Dedifferentiated amniotic fluid mesenchymal stem cell (primary cell): ENCODE results near the gene ACVR1C.
"Not testable (repeated sequence)": the region's sequence is repeated elsewhere in the genome, so short reads cannot be mapped to it uniquely, and the experiment has no call there.

Experiments used
- DNase-seq: peaks from one replicate; pipeline ENCODE4 v3.0.0-alpha.2; 2016; ENCODE audit errors: extremely low spot score

The ACVR1C gene

DNA sequence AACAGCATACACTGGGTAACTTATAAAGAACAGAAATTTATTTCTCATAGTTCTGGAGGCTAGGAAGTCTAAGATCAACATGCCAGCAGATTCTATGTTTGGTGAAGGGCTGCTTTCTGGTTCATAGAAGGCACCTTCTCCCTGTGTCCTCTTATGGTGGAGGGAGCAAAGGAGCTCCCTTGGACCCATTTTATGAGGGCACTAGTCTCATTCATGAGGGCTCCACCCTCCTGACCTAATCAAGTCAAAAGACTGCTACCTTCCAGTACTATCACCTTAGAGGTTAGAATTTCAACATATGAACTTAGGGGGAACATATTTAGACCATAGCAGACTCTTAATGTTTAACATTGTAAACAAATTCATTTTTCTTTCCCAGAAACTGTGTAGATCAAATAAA lies 54.5 kb downstream of the ACVR1C start:
- DNase-seq = no peak

DNA sequence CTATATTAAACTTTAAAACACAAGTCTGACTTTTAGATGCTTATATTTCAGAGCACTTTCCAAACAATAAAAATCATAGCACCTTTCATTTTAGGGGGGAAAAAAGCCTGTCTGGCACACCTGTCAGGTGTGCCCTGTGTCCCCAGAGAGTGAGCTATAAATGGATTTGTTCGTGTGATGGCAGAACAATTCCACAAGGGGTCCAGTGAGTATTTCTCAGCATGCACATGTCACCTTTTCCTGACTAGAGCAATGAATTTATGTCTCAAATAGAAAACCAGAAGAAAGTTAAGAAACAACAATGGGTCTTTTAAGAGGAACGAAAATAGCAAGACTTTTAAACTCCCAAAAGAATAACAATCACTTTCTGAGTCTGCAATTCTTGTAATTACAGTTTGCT lies 55.9 kb downstream of the ACVR1C start:
- no peak for DNase-seq

DNA sequence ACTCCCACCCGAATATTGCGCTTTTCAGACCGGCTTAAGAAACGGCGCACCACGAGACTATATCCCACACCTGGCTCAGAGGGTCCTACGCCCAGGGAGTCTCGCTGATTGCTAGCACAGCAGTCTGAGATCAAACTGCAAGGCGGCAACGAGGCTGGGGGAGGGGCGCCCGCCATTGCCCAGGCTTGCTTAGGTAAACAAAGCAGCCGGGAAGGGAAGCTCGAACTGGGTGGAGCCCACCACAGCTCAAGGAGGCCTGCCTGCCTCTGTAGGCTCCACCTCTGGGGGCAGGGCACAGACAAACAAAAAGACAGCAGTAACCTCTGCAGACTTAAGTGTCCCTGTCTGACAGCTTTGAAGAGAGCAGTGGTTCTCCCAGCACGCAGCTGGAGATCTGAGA lies 62.0 kb downstream of the ACVR1C start:
- DNase-seq = not testable (repeated sequence)

DNA sequence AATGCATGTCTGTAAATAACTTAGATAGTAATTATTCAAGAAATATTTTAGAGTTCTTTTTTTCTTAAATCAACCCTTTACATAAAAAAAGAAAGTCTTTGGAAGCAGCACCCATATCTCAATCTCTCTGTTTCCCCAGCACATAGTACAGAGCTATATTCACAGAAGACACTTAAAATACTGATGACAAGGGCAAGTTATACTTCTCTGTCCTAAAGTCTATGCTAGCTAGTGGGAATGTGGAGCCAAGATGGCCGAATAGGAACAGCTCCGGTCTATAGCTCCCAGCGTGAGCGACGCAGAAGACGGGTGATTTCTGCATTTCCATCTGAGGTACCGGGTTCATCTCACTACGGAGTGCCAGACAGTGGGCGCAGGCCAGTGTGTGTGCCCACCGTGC lies 62.6 kb downstream of the ACVR1C start:
- DNase-seq = not testable (repeated sequence)

DNA sequence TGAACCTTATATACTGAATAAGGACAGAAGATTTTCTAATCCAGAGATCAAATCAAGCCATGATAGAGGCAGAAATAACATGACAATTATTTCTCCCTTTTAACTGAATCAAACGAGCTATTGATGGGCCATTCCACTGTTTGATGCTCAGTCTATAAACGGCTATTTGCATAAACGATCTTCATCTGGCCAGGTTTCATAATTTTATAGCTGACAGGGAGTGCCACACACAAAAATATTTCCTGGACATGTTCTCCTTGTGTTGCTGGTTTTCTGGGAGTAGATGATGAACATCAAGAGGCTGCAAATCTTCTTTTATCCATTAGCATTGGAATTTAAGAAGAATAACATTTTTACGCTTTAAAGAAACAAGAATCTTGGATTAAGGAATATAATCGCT lies 63.1 kb downstream of the ACVR1C start:
- no peak for DNase-seq

DNA sequence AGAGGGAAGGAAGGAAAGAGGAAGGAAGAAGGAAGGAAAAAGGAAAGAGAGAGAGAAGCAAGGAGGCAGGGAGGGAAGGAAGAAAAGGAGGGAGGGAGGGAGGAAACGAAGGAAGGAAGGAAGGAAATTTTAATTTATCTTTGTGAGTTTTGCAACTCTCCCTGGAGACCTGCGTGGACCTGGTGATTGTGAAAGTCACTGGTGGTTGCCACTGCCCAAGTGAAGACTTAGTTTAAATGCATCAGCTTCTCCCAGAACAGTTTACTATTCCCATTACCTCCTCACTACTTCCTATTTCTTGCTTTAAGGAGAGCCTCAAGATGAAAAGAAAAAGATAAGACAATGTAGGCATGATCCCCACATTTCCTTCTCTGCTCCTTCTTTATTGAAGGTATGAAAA lies 68.8 kb downstream of the ACVR1C start:
- no peak for DNase-seq

DNA sequence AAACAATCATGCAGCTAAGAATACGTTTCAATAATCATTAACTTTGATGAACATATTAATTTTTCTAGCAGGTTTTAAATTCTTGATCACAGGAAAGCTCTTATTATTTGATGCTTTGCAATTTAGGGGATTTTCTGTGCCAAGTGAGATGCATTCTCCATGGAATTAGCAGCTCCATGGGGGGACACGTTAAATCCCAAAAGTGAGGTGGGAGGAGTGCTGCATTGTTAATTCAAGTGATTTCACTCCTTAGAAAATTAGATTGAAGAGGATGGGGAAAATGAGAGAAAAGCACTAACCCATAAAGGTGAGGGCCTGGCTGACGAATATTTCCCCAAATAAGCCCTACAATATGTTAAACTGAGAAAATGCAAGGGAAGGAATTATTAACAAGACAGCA lies 69.2 kb downstream of the ACVR1C start:
- no peak for DNase-seq

DNA sequence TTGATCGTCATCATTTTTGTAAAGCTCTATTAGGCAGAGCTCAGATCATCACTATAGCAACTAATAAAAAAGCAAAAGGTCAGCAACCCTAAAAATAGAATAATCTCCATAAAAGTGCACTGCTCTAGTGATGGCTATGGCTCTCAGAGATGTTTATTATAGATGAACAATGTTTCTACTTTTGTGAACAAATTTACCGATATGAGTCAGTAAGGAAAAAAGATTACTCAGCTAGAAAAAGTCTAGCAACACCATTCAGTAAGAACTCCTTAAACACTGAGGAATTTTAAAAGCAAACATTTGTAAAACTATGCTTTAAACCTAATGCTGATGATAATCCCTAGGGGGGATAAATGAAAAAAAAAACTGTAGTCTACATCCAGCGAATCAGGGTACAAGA lies 69.6 kb downstream of the ACVR1C start:
- DNase-seq = no peak

DNA sequence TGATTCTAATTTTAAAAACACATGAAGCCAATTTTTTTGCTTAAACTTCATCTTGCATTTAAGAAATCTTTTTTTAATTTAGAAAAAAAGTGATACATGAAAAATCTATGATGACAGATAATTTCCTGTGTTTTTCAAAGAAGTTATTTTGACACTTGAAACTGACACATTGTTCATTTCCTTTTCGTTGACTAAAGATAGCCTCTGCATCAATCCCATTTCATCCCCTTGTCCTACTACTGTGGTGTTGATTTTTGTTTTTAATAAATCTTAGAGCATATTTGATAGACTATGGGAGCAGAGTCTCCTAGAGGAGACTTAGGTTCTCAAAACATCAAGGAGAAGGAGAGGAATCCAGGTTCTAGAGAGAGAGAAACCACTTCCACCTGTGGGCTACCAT lies 70.9 kb downstream of the ACVR1C start:
- no peak for DNase-seq

DNA sequence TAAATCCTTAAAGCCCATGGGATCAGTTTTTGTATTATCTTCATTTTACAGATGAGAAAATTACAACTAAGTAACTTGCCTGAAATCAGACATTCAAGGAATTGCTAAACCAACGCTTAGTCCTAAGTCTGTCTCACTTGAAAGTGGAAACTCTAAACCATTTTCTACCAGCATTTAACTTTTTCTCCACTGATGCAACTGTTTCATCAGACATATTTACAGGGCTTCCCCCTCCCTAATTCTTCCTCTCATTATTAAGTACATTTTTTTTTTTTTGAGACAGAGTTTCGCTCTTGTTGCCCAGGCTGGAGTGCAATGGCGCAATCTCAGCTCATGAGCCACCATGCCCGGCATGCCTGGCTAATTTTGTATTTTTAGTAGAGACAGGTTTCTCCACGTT lies 88.6 kb downstream of the ACVR1C start:
- no peak for DNase-seq

DNA sequence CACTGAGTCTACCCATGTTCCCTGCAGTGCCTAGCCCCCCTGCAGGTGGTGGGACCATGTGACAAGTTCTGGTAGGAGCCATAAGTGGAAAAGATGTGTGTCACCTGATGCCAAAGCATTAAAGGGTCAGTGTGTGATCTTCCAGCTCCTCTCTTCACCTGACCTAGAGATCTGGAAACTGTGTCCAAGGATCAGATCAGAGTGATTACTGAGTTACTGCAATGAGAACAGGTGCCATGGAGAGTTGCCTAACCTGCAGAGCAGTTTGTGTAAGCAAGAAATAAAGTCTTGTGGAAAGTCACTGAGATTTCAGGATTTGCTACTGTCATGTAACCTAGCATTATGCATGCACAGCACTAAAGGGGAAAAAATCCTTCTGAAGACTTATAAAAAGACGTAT lies 90.6 kb downstream of the ACVR1C start:
- DNase-seq = no peak

DNA sequence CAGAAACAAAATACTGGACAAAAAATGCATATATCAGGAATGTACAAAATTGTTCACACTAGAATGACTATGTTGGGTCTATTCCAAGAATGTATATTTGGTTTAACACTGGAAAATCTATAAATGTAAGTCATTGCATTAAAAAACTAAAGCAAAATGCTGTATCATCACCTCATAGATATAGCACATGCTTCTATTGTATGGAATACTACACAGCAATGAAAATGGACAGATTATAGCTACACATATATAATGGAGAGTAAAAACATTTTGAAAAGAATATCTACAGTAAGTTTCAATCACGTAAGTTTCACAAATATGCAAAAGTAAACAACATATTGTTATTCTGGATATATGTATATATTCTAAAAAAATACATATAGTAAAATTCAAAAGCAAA lies 91.8 kb downstream of the ACVR1C start:
- no peak for DNase-seq

DNA sequence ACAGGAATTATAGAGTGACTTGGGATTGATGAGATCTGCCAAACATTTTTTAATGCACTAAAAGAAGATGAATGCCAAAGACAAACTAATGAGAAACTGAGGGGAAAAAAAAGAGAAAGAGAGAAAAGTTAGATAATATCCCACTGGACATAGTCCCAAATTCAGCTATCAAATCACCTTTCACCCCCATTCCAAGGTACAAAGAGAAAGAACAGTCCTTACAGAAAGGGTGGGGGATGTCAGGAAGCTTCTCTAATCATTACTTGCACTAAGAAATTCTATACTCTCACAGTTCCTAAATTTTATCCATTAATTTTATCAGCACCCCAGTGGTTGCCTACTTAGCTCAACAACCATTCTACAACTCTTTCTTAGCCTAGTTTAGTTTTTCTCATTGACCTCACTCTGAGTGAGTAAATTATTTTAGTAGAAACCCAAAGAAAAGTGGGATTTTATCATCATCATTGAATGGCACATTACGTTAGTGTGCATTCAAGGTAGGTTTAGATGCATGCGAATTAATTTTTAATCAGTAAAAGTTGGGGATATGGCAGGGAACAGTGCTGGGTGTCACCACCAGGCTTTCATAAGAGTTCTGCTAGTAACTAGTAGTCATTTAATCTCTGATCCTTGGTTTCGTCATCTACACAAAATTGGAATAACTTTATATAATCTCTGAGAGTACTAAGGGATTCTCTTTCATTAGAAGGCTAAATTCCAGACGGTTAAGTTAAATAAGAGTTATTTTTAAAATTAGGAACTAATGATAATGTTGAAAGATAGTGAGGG lies 99.5 kb downstream of the ACVR1C start:
- DNase-seq = no peak

DNA sequence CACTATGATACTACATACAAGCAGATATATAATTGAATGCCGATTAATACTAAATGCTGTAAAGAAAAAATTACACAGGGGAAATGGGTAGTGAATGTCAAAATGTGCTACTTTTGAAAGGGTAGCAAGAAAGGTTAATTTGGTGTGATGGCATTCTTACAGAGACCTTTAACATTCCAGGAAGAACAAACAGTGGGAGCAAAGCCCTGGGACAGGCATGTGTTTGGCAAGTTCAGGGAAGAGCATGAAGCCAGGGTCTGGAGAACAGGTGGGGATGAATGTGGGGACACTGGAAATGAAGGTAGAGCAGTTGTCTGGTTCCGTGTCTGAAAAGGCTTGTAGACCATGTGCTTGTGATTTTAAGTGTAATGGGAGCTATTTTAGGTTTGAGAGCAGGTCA lies 102.6 kb downstream of the ACVR1C start:
- no peak for DNase-seq

DNA sequence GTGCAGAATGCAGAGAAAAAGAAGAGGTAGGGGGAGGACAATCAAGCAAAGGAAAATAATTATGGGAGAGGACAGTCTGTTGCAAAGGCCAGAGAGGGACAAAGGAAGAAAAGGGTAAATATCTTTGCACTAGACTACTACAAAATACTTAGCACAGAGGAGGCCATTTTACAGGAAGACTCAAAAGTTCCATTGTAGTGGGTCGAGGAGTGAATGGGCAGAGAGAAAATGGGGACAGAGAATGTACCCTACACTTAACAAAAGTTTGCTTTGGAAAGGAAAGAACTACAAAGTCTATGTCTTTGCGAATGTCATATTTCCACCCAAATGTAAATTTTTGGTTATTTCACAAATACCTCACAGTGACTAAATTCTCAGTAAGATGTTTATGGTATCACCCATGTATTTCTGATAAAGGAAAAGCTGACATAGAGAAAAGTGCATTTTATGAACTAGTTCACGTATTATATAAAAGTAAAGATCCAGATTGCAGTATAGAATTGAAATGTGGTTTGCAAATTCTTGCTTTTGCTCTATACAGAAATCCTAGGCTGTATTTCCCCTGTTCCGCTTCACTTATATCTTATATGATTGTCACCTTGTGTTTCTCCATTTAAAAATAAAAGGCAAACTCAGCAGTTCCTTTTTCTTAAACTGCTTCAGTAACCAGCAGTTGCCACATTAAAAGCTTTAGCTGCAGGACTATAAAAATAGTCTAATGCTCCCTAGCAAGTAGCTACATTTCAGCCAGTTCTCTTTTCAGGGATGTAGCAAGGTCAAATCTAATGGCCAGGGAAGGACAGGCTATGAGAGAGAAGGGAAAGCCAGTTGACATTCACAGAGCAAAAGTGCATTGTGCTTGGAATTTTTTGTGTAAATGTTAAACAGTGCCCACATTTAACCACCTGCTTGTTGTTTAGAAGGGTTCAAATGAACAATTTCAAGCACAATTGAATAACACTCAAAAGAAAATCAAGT lies 105.1 kb downstream of the ACVR1C start:
- no peak for DNase-seq

DNA sequence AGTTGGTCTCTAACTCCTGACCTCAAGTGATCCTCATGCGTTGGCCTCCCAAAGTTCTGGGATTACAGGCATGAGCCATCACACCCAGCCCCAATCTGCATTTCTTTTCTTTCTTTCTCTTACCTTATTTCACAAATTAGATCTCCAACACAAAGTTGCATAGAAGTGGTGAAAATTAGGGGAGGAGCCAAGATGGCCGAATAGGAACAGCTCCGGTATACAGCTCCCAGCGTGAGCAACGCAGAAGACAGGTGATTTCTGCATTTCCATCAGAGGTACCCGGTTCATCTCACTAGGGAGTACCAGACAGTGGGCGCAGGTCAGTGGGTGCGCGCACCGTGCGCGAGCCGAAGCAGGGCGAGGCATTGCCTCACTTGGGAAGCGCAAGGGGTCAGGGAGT lies 113.7 kb downstream of the ACVR1C start:
- DNase-seq = not testable (repeated sequence)

DNA sequence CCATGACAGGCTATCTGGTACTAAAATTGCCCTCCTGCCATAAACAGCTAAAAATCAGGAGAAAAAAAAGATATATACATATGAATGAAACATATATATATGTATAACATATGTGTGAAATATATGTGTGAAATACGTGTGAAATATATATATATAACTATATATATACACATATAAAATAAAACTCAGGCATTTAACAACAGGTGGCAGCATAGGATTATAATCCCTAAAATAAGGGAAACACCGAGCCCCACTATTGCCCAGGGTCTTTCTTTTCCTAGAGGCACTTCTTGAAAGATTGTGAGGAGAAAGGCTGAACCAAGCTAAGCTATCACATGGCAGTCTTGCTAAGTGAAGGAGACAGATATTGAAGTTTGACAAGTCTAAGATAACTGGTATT lies 118.9 kb downstream of the ACVR1C start:
- no peak for DNase-seq

DNA sequence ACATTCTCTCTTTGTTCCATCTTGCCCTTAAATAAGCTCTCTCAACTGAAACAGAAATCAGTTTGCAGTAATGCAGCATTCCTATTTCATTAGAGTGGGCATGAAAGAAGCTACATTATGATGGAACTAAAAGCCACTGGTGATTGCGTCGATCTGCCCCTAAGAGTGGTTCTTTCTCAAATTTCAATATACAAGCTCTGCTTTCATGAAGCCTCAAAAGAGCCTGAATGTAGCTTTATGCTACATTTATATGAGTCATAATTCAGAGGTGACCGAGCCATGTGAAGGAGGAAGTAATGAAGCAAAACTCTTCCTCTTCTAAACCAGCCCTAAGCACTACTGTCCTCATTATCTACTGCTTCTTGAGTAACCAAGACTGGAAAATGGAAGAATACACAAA lies 120.0 kb downstream of the ACVR1C start:
- no peak for DNase-seq

DNA sequence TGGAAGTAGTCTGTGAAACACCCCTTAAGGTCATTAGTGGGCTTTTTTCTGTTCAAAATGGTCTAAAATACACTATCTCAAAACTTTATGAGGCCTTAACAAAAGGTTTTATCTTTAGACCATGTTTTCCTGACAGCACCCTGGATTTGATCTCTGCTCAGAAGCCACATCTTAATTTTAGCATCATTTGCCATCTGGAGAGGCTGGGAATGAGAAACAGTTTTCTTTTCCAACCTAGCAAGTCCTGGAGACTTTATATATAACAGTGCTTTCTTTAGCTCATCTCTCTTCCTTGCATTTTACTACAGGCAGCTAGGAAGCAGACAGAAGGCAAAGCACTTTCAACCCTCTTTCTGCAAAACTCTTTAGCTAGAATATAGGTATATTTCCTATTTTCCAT lies 122.1 kb downstream of the ACVR1C start:
- no peak for DNase-seq

DNA sequence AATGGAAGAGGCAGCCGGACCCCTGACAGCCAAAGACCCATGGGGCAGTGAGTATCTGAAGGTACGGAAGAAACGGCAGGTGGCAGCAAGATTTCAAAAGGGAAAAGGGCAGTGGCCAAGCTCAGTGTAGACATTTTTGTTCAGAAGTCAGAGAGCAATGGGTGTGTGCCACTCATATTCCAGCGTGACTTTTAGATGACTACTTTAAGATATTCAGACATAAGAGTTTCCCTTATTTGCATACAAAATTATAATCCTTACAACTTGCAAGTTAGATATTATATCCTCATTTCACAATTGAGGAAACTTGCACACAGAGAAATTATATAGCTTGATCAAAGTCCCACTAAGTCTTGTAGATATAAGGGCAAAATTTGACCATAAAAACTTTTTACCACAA lies 124.0 kb downstream of the ACVR1C start:
- no peak for DNase-seq

DNA sequence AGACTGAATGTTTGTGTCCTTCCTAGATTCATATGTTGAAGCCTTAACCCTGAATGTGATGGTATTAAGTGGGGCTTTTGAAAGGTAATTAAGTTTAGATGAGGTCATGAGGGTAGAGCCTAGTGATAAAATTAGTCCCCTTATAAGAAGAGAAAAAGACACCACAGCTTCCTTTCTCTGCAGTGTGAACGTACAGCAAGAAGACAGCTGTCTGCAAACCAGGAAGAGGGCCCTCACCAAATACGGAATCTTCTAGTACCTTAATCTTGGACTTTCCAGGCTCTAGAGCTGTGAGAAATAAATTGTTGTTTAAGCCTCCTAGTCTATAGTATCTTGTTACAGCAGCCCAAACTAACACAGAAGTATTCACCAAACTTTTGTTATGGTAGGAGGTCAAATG lies 127.6 kb downstream of the ACVR1C start:
- no peak for DNase-seq

DNA sequence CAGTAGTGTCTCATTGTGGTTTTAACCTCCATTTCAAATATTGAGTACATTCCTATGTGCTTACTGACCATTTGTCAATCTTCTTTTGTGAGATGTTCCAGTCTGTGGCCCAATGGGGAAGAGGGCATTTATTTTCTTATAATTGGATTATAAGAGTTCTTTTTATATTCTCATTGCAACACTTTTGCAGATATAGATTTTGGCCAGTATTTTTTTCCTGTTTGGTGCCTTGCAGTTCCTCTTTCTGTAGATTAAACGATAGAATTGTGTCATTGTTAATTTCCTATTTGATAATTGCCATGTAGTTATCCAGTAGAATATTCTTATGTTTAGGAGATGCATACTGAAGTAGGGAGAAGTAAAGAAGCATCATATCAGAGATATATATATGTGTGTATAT lies 128.3 kb downstream of the ACVR1C start:
- no peak for DNase-seq

DNA sequence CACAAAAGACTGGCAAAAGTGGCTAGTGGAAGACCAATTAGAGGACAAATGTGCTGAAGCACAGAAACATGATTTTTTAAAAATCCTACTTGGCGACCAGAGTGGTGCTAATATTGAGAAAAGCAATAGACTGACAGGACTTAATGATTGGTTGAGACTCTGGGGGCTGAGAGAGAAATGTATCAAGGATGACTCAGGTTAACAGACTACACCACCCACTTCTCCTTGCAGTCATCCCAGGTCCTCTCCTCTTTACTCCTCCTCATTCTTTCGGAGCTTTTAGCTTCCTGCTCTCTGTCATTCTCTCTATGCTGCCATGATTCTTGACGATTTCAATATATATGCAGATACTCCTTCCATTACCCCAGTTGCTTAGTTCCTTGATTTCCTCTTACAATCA lies 130.2 kb downstream of the ACVR1C start:
- DNase-seq = no peak
